ENCODE data around the gene DGKB. TPM values are rescaled to one million over a fixed set of nuclear protein-coding genes. Genes with fewer than 3 reads are reported as not detected.
"Not testable (repeated sequence)": the region's sequence is repeated elsewhere in the genome, so short reads cannot be mapped to it uniquely, and the experiment has no call there.

DGKB gene
- total RNA-seq, 4 donors from 2014 or later, result 0.40 to 3.8 (median 0.82) TPM; not detected in 1

DNA sequence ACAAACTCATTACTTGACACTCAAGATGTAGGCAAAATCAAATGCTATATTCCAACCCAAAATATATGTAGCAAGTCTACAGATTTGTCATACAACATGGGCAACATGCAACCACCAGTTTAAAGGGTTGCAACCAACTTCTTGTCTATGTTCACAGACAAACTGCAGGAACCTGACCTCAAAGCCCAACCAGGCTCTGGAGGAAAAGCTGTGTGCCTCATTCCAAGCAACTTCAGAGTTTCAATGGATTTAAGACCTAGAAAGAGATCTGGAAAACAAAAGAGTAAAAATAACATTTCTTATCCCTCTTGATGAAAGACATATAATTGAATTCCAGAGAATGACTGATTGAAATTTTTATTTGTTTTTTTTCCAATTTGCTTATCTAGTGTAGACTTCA lies 612.6 kb downstream of the DGKB start:
- Histone ChIP-seq H3K4me1 (peaks cover 0 to 7% (median 2%) of the 10 kb centered on the region in 4 donors), H3K4me3 (no peak overlapping the region), H3K27ac (no peak overlapping the region), H3K9me3 (no peaks in the 10 kb centered on the region), H3K27me3 (no peaks in the 10 kb centered on the region), H3K36me3 (no peaks in the 10 kb centered on the region)
- intact Hi-C loops (cut with DNase I; ENCODE audit: low total_unique reads), result no loop called here
- no peak for DNase-seq
- in situ Hi-C loops (cut with MboI; ENCODE audit: low pct_ligation_motif_present in 1 of 4, low pct_unique_long_range_greater_than_20kb in 1 of 4, low sequenced_read_pairs in 3 of 4), result no loop called here
- TF ChIP-seq POLR2A (IDR thresholded peaks at IDR 0.05) (no peak), POLR2AphosphoS5 (IDR thresholded peaks at IDR 0.05) (no peak), EP300 (IDR thresholded peaks at IDR 0.05; ENCODE audit: low read depth) (no peak)
- TF ChIP-seq, protein P1, sequence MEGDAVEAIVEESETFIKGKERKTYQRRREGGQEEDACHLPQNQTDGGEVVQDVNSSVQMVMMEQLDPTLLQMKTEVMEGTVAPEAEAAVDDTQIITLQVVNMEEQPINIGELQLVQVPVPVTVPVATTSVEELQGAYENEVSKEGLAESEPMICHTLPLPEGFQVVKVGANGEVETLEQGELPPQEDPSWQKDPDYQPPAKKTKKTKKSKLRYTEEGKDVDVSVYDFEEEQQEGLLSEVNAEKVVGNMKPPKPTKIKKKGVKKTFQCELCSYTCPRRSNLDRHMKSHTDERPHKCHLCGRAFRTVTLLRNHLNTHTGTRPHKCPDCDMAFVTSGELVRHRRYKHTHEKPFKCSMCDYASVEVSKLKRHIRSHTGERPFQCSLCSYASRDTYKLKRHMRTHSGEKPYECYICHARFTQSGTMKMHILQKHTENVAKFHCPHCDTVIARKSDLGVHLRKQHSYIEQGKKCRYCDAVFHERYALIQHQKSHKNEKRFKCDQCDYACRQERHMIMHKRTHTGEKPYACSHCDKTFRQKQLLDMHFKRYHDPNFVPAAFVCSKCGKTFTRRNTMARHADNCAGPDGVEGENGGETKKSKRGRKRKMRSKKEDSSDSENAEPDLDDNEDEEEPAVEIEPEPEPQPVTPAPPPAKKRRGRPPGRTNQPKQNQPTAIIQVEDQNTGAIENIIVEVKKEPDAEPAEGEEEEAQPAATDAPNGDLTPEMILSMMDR (IDR thresholded peaks at IDR 0.05), result no peak

DNA sequence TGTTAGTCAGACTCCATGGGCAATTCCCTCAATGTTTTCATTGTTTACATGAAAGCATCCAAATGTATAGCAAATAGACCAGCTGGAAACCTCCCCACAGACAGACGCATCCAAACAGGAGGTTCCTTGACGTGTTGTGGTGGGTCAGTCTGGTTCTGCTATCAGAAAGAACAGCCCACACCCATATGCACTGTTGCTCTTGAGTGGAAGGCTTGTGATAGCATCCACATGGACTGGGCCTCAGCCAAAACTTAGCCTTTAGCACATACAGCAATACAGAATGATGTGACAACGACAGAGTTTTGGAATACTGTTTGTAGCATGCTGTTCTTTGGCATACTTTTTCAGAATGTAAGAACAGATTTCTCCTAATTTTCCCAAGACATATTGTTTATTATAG lies 613.9 kb downstream of the DGKB start:
- Histone ChIP-seq H3K4me3 (no peak overlapping the region), H3K4me1 (peaks cover 0 to 4% (median 2%) of the 10 kb centered on the region in 4 donors), H3K9me3 (no peaks in the 10 kb centered on the region), H3K36me3 (no peaks in the 10 kb centered on the region), H3K27me3 (no peaks in the 10 kb centered on the region), H3K27ac (no peak overlapping the region)
- DNase-seq, result no peak
- in situ Hi-C loops (cut with MboI; ENCODE audit: low pct_ligation_motif_present in 1 of 4, low pct_unique_long_range_greater_than_20kb in 1 of 4, low sequenced_read_pairs in 3 of 4) (no loop called here), intact Hi-C loops (cut with DNase I; ENCODE audit: low total_unique reads) (no loop called here)
- no peak for TF ChIP-seq POLR2A (IDR thresholded peaks at IDR 0.05)
- TF ChIP-seq POLR2AphosphoS5 (IDR thresholded peaks at IDR 0.05), result no peak
- TF ChIP-seq, protein P1 (IDR thresholded peaks at IDR 0.05), result no peak
- no peak for TF ChIP-seq EP300 (IDR thresholded peaks at IDR 0.05; ENCODE audit: low read depth)
- 70 to 78% methylated on average over 1 to 3 of the region's 3 CpGs for WGBS, 2 donors (ENCODE audit: low coverage in 1 of 2)

DNA sequence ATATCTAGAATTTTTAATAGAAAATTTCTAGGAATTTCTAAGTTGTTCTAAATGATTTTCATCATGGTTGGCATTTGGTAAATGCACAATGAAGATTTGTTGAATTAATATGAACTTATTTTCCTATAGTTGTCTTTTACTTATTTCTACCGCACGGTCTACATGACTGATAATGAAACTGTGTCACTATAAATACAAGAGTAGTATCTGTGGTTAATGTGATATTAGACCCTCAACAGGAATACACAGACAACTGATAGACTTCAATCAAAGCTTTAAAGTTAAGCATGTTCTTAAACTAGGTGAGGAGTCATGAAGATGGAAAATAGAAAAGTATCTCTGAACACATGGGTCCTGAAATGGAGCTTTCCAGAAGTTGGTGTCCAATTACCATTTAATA lies 615.2 kb downstream of the DGKB start:
- Histone ChIP-seq H3K4me1 (no peaks in the 10 kb centered on the region), H3K27me3 (no peaks in the 10 kb centered on the region), H3K9me3 (no peaks in the 10 kb centered on the region), H3K36me3 (no peaks in the 10 kb centered on the region), H3K27ac (no peak overlapping the region), H3K4me3 (no peak overlapping the region)
- in situ Hi-C loops (cut with MboI; ENCODE audit: low pct_ligation_motif_present in 1 of 4, low pct_unique_long_range_greater_than_20kb in 1 of 4, low sequenced_read_pairs in 3 of 4), result no loop called here
- no peak for DNase-seq
- intact Hi-C loops (cut with DNase I; ENCODE audit: low total_unique reads), result no loop called here
- TF ChIP-seq POLR2A (IDR thresholded peaks at IDR 0.05), result no peak
- WGBS, 2 donors (ENCODE audit: low coverage in 1 of 2), result 42 to 92% methylated on average over 2 of the region's 2 CpGs

DNA sequence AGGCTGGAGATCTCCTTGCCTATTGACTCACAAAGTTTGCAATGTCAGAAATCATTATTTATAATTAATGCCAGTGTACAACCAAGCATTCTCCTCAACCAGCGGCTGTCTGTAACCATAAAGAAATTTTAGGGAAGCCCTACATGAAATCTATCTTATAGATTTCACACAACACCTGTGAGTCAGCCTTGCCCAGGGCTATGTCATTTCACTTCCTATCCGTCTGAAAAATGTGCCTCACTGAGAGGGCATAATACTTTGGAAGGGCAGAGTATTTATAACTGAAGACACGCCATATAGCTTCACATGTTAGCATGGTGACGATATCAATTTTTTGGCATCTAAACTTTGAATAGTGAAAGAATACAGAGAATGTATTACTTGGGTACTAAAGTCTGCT lies 616.5 kb downstream of the DGKB start:
- TF ChIP-seq, protein P1 (IDR thresholded peaks at IDR 0.05), result no peak
- no peak for TF ChIP-seq EP300 (IDR thresholded peaks at IDR 0.05; ENCODE audit: low read depth)
- no peak for TF ChIP-seq POLR2AphosphoS5 (IDR thresholded peaks at IDR 0.05)
- no peak for TF ChIP-seq POLR2A (IDR thresholded peaks at IDR 0.05)
- Histone ChIP-seq H3K27me3 (no peaks in the 10 kb centered on the region), H3K9me3 (no peaks in the 10 kb centered on the region), H3K4me3 (no peak overlapping the region), H3K27ac (no peak overlapping the region), H3K4me1 (no peaks in the 10 kb centered on the region), H3K36me3 (no peaks in the 10 kb centered on the region)
- no peak for DNase-seq
- intact Hi-C loops (cut with DNase I; ENCODE audit: low total_unique reads) (no loop called here), in situ Hi-C loops (cut with MboI; ENCODE audit: low pct_ligation_motif_present in 1 of 4, low pct_unique_long_range_greater_than_20kb in 1 of 4, low sequenced_read_pairs in 3 of 4) (no loop called here)
- 69 to 72% methylated on average over 4 of the region's 4 CpGs for WGBS, 2 donors (ENCODE audit: low coverage in 1 of 2)

DNA sequence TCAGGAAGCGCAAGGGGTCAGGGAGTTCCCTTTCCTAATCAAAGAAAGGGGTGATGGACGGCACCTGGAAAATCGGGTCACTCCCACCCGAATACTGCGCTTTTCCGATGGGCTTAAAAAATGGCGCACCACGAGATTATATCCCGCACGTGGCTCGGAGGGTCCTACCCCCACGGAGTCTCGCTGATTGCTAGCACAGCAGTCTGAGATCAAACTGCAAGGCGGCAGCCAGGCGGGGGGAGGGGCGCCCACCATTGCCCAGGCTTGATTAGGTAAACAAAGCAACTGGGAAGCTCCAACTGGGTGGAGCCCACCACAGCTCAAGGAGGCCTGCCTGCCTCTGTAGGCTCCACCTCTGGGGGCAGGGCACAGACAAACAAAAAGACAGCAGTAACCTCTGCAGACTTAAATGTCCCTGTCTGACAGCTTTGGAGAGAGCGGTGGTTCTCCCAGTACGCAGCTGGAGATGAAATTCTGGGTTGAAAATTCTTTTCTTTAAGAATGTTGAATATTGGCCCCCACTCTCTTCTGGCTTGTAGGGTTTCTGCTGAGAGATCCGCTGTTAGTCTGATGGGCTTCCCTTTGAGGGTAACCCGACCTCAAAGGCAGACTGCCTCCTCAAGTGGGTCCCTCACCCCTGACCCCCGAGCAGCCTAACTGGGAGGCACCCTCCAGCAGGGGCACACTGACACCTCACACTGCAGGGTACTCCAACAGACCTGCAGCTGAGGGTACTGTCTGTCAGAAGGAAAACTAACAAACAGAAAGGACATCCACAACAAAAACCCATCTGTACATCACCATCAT lies 623.3 kb downstream of the DGKB start:
- DNase-seq; H3K9me3 ChIP-seq; in situ Hi-C loops (cut with MboI; ENCODE audit: low pct_ligation_motif_present in 1 of 4, low pct_unique_long_range_greater_than_20kb in 1 of 4, low sequenced_read_pairs in 3 of 4); intact Hi-C loops (cut with DNase I; ENCODE audit: low total_unique reads); H3K27me3 ChIP-seq; H3K4me3 ChIP-seq; H3K27ac ChIP-seq; H3K36me3 ChIP-seq; H3K4me1 ChIP-seq: not testable (repeated sequence)
- 80% methylated on average over 21 of the region's 21 CpGs; no CpG with 5 or more reads in 1 of the 2 donors for WGBS, 2 donors (ENCODE audit: low coverage in 1 of 2)
